Activated T-helper 1 cell treated with anti-CD3 and anti-CD28 coated beads, Interleukin-2, amount 50 U/mL, for 16 hours (primary cell): Measurements from ENCODE around the gene MDH2.
"Not testable (repeated sequence)": the region's sequence is repeated elsewhere in the genome, so short reads cannot be mapped to it uniquely, and the experiment has no call there.

Experiments
- DNase-seq, 2 donors: peaks; one replicate each; pipeline ENCODE4 v3.0.0-alpha.2; 2020; ENCODE audit warnings: low read depth in 1 of 2, low spot score in 1 of 2

Gene MDH2

DNA sequence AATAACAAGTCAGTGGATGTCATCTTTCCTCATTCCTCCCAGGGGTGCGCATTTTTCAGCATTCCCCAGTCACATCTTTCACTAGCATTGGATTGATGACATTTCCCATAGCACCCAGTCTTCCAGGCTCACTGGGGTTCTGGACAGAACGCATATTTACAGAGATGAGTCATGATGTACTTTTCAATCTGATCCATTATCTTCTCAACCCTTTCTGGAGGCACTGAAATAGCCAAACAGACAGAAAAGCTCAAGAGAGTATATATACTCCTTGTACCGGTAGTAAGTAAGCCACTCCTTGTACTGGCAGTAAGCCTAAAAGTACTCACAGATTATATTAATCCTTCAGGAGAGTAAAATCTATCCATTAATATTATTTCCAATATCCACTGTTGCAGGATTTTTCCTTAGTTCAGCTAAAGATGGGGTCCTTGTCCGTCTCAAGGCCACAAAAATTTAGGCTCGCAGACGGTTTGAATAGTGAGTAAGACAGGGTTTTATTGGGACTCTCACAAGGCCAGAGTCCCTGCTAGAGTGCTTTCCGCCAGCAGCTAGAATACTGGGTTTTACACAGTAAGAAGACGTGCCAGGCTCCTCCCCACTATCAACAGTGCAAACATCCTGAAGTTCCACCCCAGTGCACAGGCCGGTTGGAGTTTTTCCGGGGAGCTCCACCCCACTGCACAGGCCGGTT, 60.8 kb downstream of the MDH2 start:
- DNase-seq = no peak

- not testable (repeated sequence) for DNase-seq
These were observed 65.2 kb downstream of the MDH2 start for GRCh38 chr7:76113042-76113630.

GRCh38 chr7:76114742-76115141, 66.8 kb downstream of the MDH2 start:
- not testable (repeated sequence) for DNase-seq
